Activated CD8-positive, alpha-beta memory T cell treated with anti-CD3 and anti-CD28 coated beads, Interleukin-2, amount 50 U/mL, for 24 hours (primary cell): ENCODE data around the gene ZNF674.
"Not testable (repeated sequence)": the region's sequence is repeated elsewhere in the genome, so short reads cannot be mapped to it uniquely, and the experiment has no call there.

ENCODE experiments used
- DNase-seq: peaks from one replicate; pipeline ENCODE4 v3.0.0-alpha.2; 2020; ENCODE audit errors: extremely low read depth

ZNF674 gene

DNA sequence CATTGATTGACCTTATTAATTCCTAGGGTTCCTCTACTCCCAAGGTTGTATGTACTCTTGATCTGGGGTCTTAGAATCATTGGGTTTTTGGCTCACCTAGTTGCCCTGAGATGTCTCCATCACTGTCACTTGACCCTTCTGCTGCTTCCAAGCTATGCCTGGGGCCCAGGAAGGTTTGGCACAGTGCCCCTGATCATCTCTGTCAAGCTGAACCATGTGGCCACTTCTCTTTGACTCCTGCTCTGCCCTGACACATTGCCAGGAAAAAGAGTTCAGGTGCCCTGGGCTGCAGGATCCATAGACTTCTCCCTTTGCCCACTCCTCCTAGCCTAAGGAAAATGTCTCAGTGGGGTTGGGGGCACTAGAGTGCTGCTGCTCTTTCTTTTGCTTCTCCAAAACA is 24.4 kb upstream of the ZNF674 start:
- DNase-seq, result no peak

GRCh38 chrX:46567388-46567787 is 22.2 kb upstream of the ZNF674 start:
- DNase-seq, result no peak

- DNase-seq, result no peak
These were observed 16.8 kb upstream of the ZNF674 start for GRCh38 chrX:46561824-46562657.

DNA sequence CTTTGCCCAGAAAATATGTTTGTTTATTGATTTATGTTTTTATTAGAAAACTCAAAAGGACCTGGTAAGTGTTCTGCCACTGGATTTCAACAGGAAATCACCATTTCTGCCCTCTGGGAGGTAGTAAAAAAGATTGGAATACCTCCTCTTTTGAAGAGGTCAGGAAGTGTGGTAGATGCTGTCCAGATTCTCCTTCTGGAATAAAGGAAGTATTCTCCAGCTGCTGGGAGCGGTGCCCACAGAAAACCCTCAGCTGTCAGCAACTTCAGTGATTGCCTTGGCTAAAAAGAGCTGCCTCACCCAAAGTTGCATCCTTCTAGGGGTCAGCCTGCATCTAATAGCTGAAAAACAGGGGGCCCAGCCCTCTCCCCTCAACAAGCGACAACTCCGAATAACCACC is 13.8 kb upstream of the ZNF674 start:
- DNase-seq, result no peak

GRCh38 chrX:46554942-46555341 is 9.7 kb upstream of the ZNF674 start:
- DNase-seq, result no peak

DNA sequence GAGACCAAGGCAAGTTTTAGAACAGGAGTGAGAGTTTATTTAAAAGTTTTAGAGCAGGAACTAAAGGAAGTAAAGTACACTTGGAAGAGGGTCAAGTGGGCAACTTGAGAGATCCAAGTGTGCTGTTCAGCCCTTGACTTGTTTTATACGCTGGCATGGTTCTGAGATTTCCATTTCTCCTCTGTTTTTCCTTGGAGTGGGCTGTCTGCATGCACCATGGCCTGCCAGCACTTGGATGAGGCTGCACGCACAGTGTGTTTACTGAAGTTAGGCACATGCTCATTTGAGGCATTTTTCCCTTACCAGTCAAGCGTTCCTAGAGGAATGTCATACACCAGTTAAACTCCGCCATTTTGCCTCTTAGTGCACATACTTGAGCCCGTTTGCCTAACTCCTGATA is 8.7 kb upstream of the ZNF674 start:
- no peak for DNase-seq

DNA sequence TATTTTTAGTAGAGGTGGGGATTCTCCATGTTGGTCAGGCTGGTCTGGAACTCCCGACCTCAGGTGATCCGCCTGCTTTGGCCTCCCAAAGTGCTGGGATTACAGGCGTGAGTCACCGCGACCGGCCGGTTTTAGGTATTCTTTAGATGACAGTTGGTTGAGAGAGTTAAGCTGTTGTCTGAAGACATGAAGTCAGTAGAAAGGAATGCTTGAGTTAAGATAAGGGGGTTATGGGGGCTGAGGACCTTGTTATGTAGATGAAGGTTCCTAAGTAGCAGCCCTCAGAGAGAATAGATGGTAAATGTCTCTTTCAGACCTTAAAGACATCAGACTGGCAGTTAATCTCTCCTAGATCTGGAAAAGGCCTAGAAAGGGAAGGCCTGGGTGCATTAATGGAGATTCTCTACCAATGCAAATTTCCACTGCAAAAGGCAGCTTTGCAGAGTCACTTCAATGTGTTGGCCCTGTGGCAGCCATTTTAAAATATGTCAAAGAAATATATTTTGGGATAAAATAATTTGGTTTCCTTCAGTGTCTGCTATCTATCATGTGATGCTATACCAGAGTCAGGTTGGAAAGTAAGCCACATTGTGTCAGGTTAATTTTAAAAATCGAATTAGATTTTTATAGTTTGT is 6.4 kb upstream of the ZNF674 start:
- no peak for DNase-seq

- no peak for DNase-seq
These were observed 4.7 kb upstream of the ZNF674 start for GRCh38 chrX:46549914-46550313.

- no peak for DNase-seq
These were observed 2.6 kb upstream of the ZNF674 start for GRCh38 chrX:46547857-46548256.

DNA sequence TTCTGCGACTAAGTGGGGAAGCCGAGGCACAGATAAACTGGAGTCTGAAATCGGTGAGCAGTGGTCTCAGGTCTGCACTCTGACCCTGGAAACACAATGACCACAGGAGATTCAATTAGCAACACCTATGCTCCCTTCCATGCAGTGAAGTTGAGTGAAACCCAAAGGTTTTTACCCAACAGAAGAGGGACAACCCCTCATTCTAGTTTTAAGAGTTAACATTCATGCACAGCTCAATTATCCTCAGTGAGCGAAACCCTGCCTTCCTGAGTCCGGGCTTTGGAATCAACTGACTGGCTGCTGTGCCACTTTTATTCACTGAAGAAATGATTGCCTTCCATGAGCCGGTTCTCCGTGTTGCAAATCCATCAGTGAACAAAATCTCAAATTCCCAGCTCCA is 694 bp downstream of the ZNF674 start:
- not testable (repeated sequence) for DNase-seq

DNA sequence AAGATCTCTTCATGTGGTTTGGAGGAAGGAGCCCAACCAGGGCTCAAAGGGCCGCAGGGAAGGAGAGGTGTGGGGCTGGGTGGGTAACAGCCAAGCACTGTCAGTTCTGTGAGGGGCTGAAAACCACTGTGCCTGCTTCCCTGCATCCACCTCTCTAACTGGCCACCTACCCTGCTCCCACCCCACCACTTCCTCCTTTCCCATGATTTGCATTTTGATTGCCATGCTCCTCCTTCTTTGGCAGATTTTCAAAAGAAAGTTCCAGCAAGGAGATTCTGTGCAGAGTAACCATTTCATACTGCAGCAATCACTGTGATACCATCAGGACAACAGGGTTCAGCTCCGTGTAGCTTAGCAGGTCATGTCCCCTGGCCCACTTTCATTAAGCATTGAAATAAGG is 1.8 kb downstream of the ZNF674 start:
- DNase-seq, result no peak

- DNase-seq, result no peak
These were observed 13.8 kb downstream of the ZNF674 start for GRCh38 chrX:46531442-46531841.

DNA sequence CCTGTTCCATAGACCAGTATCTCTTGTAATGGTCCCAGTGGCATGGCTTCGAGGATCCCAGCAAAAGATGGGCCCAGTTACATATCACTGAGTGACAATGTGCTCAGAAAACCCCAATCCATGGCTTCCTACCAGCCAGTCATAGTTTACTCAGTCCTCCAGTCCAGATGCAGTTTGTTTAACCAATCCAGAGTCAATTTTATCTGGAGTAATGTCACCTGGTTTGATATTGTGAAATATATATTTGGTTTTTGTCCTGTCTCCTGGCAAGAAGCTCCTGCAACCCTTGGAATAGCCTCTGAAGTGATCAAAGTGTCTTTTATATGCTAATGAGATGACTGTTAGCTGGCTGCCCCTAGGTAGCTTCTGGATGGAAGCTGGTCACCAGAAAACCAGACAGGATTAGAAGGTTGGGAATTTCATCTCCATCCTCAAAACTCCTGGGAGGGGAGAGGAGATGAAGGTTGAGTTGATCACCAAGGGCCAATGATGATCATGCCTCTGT is 14.8 kb downstream of the ZNF674 start:
- not testable (repeated sequence) for DNase-seq

- not testable (repeated sequence) for DNase-seq
These were observed 15.3 kb downstream of the ZNF674 start for GRCh38 chrX:46529740-46530403.

DNA sequence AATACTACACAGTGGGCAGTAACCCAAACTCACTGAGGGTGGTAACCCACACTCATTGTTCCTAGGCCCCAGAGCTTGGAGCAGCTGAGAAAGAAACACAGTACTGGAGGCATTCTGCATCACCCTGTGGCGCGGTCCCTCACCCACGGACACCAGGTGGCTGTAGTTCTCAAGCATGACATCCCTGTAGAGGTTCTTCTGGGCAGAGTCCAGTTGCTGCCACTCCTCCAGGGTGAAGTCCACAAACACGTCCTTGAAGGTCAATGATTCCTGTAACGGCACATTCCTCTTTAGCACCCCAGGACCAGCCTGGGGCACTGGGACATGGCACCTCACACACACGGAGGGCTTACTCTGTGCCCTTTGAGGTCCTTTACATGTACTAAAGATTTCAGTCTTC is 16.6 kb downstream of the ZNF674 start:
- not testable (repeated sequence) for DNase-seq

- DNase-seq, result no peak
These were observed 39.1 kb downstream of the ZNF674 start for GRCh38 chrX:46506076-46506475.

GRCh38 chrX:46502848-46503247 is 42.4 kb downstream of the ZNF674 start:
- DNase-seq, result no peak

DNA sequence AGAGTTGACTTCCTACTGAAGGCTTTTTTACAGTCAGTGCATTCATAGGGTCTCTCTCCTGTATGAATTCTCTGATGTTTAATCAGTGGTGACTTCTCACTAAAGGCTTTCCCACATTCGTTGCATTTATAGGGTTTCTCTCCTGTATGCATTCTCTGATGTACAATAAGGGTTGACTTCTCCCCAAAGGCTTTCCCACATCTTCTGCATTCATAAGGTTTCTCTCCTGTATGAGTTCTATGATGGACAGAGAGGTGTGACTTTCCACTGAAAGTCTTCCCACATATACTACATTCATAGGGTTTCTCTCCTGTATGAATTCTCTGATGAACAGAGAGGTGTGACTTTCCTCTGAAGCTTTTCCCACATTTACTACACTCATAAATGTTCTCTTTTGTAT is 45.2 kb downstream of the ZNF674 start:
- DNase-seq, result no peak

- DNase-seq, result no peak
These were observed 56.5 kb downstream of the ZNF674 start for GRCh38 chrX:46488712-46489111.

GRCh38 chrX:46485897-46486296 is 59.3 kb downstream of the ZNF674 start:
- DNase-seq, result no peak

GRCh38 chrX:46478634-46479033 is 66.6 kb downstream of the ZNF674 start:
- not testable (repeated sequence) for DNase-seq

- DNase-seq, result no peak
These were observed 67.8 kb downstream of the ZNF674 start for GRCh38 chrX:46477435-46477834.

DNA sequence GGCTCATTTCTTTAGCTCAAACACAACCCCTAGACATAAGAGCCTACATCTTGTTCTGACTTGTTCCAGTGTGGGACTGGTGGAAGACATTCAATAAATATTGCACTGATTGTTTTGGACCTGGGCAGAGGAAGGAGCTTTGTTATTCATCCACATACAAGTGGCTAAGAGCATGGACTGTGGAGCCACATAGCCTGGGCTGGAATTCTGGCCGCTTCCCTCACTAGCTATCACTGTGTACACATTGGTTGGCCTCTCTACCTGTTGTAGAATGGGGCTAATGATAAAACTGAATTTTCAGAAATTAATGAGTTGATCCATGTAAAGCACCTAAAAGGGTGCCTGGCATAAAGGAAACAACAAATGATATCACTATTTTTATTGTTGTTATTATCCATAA is 80.0 kb downstream of the ZNF674 start:
- DNase-seq, result no peak
